22Rv1 (cell line): ENCODE data around the gene CLEC16A.

Experiments
- ZFX ChIP-seq: fragments of 450-650 bp; IDR thresholded peaks from 2 replicates; pipeline ENCODE4 v1.6.1; 2017; ENCODE audit warnings: antibody characterized with exemption, borderline replicate concordance
- TF ChIP-seq, protein P1 (sequence below): fragments of 450-650 bp; IDR thresholded peaks from 2 replicates; pipeline ENCODE4 v1.5.1; 2017; ENCODE audit warnings: mild to moderate bottlenecking

DNA sequence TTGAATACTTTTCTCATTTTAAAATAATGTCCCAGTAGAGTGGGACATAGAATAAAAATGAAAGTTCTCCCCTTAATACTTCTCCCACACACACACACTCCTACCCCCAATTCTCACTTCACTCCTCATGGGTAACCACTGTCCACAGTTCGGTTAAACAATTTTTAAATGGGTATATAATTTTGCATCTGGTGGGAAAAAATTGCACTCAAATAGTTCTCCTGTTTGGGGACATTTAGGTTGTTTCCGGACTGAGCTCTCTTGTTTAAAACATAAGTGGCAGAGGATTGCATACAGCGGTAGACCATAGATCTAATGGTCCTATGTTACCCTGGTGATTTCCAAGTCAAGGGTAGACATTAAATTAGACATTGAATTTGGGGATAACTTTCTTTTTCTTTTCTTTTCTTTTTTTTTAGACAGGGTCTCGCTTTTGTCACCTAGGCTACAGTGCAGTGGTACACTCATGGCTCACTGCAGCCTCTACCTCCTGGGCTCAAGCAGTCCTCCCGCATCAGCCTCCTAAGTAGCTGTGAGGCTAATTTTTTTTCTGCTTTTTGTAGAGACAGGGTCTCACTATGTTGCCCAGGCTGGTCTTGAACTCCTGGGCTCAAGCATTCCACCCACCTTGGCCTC lies 173.3 kb downstream of the CLEC16A start:
- TF ChIP-seq, protein P1, sequence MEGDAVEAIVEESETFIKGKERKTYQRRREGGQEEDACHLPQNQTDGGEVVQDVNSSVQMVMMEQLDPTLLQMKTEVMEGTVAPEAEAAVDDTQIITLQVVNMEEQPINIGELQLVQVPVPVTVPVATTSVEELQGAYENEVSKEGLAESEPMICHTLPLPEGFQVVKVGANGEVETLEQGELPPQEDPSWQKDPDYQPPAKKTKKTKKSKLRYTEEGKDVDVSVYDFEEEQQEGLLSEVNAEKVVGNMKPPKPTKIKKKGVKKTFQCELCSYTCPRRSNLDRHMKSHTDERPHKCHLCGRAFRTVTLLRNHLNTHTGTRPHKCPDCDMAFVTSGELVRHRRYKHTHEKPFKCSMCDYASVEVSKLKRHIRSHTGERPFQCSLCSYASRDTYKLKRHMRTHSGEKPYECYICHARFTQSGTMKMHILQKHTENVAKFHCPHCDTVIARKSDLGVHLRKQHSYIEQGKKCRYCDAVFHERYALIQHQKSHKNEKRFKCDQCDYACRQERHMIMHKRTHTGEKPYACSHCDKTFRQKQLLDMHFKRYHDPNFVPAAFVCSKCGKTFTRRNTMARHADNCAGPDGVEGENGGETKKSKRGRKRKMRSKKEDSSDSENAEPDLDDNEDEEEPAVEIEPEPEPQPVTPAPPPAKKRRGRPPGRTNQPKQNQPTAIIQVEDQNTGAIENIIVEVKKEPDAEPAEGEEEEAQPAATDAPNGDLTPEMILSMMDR, result no peak
- no peak for TF ChIP-seq ZFX
